Glutamatergic neuron (in vitro differentiated cells): Measurements from ENCODE around the gene VAPB. TPM values are rescaled to one million over a fixed set of nuclear protein-coding genes. Genes with fewer than 3 reads are reported as not detected.

Experiments
- DNase-seq: peaks from one replicate; pipeline ENCODE4 v3.0.0; 2022
- H3K27ac Mint-ChIP-seq: one replicate; pipeline ENCODE4 v1.8.0; 2020; ENCODE audit warnings: mild to moderate bottlenecking, mixed read lengths, inconsistent platforms; ENCODE audit not compliant: unreplicated experiment
- H3K27me3 Mint-ChIP-seq: one replicate; pipeline ENCODE4 v1.8.0; 2020; ENCODE audit warnings: mild to moderate bottlenecking, moderate library complexity, mixed read lengths, inconsistent platforms; ENCODE audit not compliant: unreplicated experiment
- H3K36me3 Mint-ChIP-seq: one replicate; pipeline ENCODE4 v1.8.0; 2020; ENCODE audit warnings: mild to moderate bottlenecking, mixed read lengths, inconsistent platforms; ENCODE audit not compliant: unreplicated experiment
- H3K4me1 Mint-ChIP-seq: one replicate; pipeline ENCODE4 v1.8.0; 2020; ENCODE audit warnings: mild to moderate bottlenecking, low read depth, mixed read lengths, inconsistent platforms; ENCODE audit not compliant: unreplicated experiment
- H3K4me3 Mint-ChIP-seq: one replicate; pipeline ENCODE4 v1.8.0; 2020; ENCODE audit warnings: mild to moderate bottlenecking, mixed read lengths, inconsistent platforms; ENCODE audit not compliant: unreplicated experiment
- H3K9me3 Mint-ChIP-seq: one replicate; pipeline ENCODE4 v1.8.0; 2020; ENCODE audit warnings: mild to moderate bottlenecking, moderate library complexity, mixed read lengths, inconsistent platforms; ENCODE audit not compliant: unreplicated experiment
- total RNA-seq: library from RNA; stranded (reverse); fragmentation: NEBNext Ultra II Directional; extraction: Animal tissue kit (Norgen Biotek cat#: 25700); gene quantifications from one replicate; pipeline ENCODE4 v1.2.1, GENCODE V29; 2021; ENCODE audit not compliant: unreplicated experiment
- TF ChIP-seq, protein P1 (sequence below): fragments of 200-600 bp; sonication (generic); IDR thresholded peaks from one replicate; pipeline ENCODE4 v1.5.0; 2021; ENCODE audit not compliant: partially characterized antibody, unreplicated experiment

VAPB gene
- total RNA-seq, 1 donor from 2014 or later: 60.5 TPM

DNA sequence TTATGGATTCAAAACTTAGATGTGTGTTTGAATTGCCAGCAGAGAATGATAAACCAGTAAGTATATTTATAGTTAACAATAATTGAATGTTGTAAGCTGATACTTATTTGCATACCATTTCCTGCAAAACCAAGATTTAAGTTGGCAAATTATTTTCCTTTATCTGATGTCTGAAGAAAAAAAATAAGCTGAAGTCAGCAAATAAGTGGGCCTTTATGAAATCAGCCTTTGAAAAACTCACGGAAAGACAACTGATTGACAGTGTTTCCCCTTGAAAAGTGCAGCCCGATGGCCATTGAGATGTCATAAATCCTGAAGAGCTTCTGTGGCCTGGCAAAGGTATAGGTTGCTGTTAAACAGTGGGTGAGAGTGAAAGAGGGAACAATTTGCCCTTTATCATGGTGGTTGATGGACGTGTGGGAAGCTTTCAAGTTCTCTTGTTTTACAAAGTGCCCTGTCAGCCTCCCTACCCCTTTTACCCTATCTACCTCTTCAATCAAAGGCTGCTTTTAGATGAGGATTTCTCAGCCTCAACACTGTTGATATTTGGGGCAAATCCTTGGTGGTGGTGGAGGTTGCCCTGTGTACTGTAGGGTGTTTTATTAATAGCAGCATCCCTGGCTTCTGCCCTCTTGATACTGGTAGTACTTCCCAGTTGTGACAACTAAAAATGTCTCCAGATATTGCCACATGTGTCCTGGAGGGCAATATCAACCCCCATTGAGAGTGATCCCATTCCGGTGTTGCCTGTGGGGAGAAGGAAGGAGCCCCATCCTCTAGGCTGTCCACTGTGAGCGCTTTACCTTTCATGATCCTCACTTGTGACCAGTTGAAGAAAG lies 50.2 kb downstream of the VAPB start:
- no peaks in the 10 kb centered on the region for H3K27me3 Mint-ChIP-seq
- DNase-seq: no peak
- peaks cover 4% of the 10 kb centered on the region for H3K4me1 Mint-ChIP-seq
- H3K36me3 Mint-ChIP-seq: no peaks in the 10 kb centered on the region
- H3K27ac Mint-ChIP-seq: no peak overlapping the region
- H3K9me3 Mint-ChIP-seq: no peaks in the 10 kb centered on the region
- TF ChIP-seq, protein P1, sequence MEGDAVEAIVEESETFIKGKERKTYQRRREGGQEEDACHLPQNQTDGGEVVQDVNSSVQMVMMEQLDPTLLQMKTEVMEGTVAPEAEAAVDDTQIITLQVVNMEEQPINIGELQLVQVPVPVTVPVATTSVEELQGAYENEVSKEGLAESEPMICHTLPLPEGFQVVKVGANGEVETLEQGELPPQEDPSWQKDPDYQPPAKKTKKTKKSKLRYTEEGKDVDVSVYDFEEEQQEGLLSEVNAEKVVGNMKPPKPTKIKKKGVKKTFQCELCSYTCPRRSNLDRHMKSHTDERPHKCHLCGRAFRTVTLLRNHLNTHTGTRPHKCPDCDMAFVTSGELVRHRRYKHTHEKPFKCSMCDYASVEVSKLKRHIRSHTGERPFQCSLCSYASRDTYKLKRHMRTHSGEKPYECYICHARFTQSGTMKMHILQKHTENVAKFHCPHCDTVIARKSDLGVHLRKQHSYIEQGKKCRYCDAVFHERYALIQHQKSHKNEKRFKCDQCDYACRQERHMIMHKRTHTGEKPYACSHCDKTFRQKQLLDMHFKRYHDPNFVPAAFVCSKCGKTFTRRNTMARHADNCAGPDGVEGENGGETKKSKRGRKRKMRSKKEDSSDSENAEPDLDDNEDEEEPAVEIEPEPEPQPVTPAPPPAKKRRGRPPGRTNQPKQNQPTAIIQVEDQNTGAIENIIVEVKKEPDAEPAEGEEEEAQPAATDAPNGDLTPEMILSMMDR: no peak
- no peak overlapping the region for H3K4me3 Mint-ChIP-seq

DNA sequence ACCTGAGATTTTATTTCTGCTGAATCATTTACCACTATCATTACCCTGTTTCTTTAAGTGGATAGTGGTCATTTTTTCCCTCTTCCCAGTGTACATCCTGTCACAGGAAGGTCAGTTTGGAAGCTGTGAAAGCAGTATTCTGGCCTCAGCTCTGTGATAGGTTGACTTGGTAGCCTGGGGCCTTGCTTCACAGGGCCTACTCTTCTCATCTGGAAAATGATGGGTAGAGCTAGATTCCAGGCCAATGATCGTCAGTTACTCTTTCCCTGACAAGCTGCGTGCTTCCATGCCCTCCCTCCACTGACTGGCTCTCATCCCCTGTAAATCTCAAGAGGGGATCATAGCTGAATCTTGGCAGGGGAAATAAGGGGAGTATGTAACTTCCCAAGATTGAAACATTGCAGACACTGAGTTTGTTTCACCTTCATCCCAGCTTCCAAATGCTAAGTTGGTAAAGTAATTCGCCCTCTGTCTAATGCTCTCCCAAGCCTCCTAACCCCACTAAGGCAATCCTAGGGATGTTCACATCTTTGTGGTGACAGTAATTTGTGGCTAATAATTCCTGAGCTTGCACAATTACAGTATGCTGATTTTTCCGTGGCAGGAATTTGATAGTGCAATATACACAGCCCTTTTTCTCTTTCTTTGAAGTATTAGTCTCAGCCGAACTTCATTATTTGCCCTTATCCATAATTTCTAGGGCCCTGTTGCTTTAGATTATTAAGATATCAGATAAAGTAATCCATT lies 51.2 kb downstream of the VAPB start:
- Mint-ChIP-seq H3K4me3 (no peak overlapping the region), H3K4me1 (peaks cover 9% of the 10 kb centered on the region), H3K36me3 (no peaks in the 10 kb centered on the region), H3K27me3 (no peaks in the 10 kb centered on the region), H3K9me3 (no peaks in the 10 kb centered on the region), H3K27ac (no peak overlapping the region)
- TF ChIP-seq, protein P1: no peak
- DNase-seq: no peak

DNA sequence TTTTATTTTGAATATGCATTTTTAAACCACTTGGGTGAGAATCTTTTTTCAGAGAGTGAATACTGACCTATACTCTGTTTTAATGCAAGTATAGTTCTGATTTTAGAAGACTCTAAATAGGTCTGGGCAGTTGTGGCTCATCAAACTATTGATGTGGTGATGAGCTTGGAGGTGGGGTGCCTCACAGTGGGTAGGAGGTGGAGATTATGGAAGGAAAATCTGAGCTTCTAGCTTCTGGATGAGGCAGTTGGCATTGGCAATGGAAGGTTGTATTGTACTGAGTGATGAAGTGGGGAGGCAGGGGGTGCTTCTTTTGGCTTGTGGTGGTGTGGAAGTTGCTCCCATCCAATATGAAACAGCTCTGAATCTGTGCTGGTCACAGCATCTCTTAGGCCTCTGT lies 52.7 kb downstream of the VAPB start:
- no peaks in the 10 kb centered on the region for H3K27me3 Mint-ChIP-seq
- H3K36me3 Mint-ChIP-seq: no peaks in the 10 kb centered on the region
- TF ChIP-seq, protein P1: no peak
- no peaks in the 10 kb centered on the region for H3K9me3 Mint-ChIP-seq
- no peak overlapping the region for H3K27ac Mint-ChIP-seq
- no peak overlapping the region for H3K4me3 Mint-ChIP-seq
- peaks cover 10% of the 10 kb centered on the region for H3K4me1 Mint-ChIP-seq
- DNase-seq: no peak

DNA sequence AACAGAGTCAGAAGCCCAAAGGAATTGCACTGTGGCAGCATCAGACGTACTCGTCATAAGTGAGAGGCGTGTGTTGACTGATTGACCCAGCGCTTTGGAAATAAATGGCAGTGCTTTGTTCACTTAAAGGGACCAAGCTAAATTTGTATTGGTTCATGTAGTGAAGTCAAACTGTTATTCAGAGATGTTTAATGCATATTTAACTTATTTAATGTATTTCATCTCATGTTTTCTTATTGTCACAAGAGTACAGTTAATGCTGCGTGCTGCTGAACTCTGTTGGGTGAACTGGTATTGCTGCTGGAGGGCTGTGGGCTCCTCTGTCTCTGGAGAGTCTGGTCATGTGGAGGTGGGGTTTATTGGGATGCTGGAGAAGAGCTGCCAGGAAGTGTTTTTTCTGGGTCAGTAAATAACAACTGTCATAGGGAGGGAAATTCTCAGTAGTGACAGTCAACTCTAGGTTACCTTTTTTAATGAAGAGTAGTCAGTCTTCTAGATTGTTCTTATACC lies 55.8 kb downstream of the VAPB start:
- H3K27ac Mint-ChIP-seq: no peak overlapping the region
- no peaks in the 10 kb centered on the region for H3K36me3 Mint-ChIP-seq
- peaks cover 34% of the 10 kb centered on the region for H3K4me1 Mint-ChIP-seq
- H3K27me3 Mint-ChIP-seq: no peaks in the 10 kb centered on the region
- H3K9me3 Mint-ChIP-seq: peaks cover 2% of the 10 kb centered on the region
- TF ChIP-seq, protein P1: no peak
- H3K4me3 Mint-ChIP-seq: no peak overlapping the region
- DNase-seq: no peak
